ENCODE measurements around the gene SLC44A2. TPM values are rescaled to one million over a fixed set of nuclear protein-coding genes. Genes with fewer than 3 reads are reported as not detected.
A peak's percentile ranks its signal among the peaks of the same experiment; 100 is the strongest.
"Not testable (repeated sequence)": the region's sequence is repeated elsewhere in the genome, so short reads cannot be mapped to it uniquely, and the experiment has no call there.

Gene SLC44A2
- polyA plus RNA-seq, 12 donors = 112 to 710 (median 142) TPM

DNA sequence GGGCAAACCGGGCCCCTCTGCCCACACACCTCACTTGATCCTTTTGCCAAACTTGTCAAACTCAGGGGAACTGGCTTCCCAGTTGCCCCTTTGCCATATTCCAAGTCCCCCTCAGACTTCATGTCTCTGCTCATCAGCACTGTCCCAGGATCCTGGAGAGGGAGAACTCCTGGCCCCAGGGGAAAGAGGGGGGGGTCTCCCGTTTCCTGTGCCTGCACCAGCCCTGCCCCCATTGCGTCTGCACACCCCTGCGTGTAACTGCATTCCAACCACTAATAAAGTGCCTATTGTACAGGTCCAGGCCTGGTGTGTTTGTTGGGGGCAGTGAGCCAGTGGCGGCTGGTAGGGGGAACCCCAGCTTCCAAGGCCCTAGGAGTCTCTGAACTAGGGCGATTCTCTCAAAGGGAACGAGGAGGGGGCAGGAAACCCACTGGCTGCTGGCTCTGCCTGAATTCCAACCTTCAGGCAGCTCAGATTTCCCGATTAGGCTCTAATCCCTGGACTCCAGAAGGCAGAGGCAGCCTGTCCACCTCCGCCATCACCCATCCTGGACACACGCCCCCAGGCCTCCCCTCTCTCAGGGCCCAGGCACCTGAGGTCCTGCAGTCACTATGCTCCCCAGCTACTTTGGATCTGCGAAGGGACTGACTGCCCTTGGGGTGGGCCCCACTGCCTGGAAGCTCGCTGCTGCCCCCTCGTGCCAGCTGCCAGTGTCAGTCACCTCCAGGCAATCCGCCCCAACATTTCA, 19.1 kb downstream of the SLC44A2 start:
- peak; percentile 85 for DNase-seq

DNA sequence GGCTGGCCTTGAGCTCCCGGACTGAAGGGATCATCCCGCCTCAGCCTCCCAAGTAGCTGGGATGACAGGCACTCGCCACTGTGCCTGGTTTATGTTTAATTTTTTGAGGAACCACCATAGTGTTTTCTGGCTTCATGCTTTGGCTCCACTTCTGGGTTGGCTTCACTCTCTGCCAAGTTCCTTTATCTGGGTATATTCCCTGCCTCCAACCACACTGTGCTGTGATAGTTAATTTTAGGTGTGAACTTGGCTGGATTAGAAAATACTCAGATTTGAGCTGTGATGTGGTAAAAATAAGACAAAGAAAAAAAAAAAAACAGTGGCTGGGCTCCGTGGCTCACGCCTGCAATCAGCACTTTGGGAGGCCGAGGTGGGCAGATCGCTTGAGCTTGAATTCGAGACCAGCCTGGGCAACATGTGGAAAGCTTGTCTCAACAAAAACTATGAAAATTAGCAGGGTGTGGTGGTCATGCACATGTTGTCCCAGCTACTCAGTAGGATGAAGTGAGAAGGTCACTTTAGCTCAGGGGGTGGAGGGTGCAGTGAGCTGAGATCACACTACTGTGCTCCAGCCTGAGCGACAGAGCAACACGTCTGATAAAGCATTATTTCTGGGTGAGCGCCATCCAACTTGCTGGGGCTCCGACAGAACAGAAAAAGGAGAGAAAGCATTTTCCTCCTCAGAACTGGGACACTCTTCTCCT, 21.3 kb downstream of the SLC44A2 start:
- no peak for DNase-seq

DNA sequence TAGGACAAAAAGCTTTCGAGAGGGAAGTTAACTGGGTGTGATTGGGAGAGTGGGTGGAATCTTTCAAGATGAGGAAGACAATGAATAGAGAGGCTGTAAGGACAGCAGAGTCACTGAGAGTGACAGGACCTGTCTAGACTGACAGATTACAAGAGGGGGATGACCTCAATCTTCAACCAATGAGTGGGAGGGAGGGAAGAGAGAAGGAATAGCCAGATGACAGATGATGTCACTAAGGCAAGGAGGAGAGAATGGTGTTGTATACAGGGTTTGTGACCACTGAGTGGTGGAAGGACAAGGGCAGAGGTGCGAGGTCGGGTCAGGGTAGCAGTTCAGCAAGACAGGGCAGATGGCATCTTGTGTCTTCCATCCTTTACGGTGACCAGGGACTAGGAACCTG, 23.0 kb downstream of the SLC44A2 start:
- no peak for DNase-seq

DNA sequence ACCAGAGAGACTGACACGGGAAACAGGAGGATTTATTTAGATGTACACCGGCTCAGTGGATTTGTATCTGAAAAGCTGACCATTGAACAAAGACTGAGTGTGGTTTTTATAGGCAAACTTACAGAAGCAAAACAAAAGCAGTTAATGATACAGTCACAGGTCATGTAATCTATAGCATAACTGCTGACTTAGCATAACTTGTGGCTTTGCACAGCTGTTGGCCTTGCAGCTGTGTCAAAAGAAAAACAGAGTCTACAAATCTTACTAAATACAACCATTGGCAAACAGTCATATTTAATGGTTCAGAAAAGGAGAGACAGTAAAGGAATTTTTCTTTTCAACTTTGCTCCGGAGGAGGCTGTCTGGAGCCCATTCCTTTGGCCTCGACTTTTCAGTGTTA, 26.5 kb downstream of the SLC44A2 start:
- DNase-seq = no peak

DNA sequence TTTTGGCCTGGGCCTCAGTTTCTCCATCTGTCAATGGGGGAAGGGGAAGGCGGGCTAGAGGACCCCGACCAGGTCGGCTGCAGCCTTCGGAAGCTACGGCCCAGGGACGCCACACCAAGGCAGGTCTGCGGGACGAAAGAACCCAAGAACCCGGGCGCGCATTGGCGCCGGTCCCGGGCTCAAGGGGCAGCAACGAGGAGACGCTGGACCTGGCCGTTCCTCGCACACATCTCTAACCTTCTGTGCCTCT, 28.1 kb downstream of the SLC44A2 start:
- no peak for DNase-seq

DNA sequence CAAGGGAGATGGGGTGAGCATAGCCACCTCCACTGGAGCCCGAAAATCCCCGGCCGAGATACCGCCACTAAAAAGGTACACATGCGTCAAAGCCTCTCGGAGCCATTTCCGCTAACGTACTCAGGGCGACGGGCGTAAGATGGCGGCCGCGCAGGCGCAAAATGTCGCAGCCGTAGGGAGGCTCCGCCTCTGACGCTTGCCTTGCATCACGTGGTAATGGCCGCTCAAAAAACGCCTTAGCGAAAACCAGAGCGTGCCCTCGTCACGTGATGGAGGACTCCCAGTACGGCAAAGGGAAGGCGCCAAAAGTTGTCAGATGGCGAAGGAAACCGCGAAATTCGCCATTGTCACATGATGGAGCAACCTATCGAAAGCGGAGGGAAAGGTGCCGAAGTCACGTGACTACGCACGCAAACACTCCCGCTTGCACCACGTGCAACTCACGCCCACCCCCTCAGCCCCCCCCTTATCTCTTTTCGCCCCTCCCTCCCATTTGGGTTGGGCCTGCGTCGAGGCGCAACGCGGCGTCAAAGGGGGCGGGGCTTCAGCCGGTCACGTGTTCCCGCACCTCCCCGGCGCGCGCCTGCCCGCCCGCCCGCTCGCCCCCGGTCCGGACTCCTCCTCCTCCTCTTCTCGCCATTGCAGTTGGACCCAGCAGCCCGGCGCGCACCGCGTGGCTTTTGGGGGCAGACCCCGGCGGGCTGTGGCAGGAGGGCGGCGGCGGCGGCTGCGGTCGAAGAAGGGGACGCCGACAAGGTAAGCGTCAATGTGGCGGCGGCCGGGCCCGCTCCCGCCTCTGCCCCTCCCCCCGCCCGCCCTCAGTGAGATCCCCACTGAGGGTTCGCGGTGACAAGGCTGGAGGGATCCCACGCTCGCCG, 28.6 kb downstream of the SLC44A2 start, which contains the start of gene ILF3:
TSS of gene ILF3 (plus strand) at position 615 of the 878 bp plus-strand sequence. CDS start 16,260 bp downstream, outside the sequence.
- peak; percentile 100 for DNase-seq

DNA sequence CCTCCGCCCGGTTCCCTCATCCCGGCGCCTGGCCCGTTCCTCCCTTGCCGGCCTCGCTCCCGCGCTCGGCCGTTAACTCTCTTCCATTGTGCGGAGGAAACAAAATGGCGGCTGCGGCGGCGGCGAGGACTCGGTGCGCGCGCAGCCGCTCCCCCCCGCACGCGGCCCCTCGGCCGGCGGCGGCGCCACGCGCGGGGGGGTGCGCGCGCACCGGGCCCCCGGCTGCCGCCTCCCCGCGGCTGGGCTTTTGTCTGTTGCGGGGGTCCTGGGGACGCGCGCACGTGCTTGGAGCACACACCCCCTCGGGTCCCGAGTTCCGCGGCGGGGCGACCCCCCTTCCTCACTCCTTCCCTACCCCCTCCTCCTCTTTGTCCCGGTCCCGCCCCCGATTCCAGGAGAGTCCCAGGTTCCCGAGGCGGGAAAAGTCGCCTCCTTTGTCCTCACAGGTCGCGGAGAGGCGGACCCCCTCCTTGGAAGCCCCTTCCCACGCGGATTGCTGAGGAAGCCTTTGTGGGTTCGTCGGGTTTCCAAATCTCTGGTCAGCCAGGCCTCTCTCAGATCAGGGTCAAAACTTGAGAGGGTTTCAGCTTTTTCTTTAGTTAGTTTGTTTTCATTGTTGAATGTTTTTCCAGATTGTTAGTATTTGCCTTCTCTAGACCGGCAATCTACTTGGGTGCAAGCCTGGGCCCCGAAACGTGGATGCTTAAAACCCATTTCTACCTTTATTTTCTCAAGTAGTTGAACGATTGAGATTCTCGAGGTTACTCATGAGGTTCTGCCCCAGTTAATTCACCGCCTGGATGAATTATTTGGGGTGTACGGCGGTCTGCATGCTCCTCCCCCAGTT, 29.5 kb downstream of the SLC44A2 start:
- peak; percentile 54 for DNase-seq

DNA sequence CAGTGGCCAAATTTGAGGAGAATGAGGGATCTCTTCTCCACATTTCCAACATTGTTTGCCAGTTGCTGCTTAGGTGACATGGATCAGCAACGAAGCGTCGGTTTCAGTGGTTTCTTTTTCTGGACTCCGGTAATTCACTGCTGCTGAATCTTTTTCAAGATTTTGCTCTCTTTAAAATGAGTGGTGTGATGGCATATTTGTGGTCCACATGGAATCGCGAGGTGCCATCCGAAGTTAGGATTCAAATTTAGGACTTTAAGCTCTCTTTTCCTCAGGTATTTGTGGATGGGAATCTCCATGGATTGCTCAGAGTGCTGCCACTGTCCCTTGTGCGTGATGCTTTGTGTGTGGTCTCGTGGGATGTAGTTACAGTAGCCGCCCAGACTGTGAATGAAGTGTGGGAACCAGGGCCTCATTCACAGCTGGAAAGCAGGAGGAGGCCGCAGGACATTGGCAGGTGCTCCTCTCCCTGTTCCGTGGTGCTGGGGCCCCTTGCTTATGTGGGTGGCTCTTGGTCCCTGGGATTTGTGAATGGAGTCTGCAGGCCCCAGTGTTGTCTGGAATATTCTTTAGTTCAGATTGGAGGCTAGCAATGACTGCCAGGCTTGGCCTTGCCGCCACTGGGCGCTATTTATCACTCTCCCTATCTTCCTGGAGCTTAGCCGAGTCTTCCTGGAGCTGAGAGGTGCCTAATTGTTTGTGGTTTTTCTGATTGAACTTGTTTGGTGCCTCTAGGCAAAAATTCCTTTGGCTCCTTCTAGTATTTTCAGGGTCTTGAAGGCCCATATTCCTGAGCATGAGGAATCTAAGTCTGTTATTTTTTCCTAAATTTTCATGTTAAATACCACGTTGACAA, 30.3 kb downstream of the SLC44A2 start:
- DNase-seq = no peak

DNA sequence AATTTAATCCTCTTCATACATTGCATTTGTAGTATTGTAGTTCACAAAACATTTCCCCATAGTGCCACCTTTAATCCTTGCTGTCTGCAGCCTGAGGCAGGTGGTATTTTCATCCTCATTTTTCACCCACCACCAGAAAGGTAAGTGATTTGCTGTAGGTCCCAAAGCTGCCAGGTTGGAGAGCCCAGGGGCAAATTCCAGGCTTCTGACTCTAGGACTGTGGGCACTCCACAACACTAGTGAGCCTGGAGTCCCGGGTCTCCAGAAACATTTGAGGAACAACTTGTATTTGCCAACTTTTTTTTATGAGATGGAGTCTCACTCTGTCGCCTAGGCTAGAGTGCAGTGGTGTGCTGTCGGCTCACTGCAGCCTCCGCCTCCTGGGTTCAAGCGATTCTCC, 35.0 kb downstream of the SLC44A2 start:
- no peak for DNase-seq

DNA sequence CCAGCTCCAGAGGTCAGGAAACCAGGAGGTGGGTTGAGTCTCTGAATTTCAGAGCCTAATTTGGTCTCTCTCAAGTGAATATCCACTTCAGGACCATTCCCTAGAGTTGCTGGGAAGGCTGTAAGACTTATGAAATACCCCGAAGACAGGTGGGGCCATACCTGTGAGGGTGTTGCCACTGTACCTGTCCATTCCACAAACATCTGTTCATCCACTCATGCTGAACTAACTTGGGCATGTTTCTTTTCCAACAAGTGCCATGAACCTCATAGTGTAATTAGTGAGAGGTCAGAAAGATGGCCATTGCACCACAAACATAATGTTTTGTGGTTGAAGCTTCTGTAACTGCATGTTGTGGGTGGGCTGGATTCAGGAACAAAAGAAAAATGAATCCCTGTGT, 36.6 kb downstream of the SLC44A2 start:
- DNase-seq = no peak

DNA sequence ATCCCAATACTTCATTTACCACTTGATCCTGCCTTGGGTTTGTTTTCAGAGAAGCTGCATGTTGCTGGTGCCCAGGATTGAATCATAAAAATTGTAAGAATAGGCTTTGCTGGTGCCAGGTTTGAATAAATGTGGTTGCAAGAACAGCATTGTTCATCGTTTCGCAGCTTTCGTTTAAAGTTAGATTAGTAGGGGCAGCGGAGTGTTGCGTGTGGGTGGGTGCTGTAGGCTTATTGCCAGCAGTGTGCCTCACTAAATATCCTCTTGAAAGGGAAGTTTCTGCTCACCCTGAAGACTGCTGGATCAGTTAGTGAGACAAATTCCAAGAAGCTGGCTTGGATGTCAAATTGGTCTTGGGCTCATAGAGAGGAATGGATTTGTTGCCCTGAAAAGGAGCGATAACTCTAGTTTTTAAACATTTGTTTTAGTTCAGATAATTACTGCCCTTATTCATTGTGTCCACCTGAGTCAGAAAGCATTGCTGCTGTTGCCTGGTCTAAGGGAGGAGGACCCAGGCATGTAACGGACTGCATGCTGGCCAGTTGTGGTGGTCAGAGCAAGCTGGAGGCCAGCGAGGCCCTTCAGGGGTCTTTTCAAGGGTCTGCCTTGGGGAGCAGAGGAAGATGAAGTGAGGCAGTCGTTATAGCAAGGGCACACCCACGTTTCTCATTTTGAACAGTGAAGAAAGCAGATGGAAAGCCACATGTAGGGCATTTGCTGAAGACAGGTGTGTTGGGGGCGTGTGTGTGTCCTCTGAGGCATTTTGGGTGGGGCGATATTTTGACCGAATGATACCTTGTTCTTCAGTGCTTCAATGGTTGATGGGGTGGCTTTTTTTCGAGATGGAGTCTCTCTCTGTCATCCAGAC, 37.3 kb downstream of the SLC44A2 start:
- DNase-seq = no peak

DNA sequence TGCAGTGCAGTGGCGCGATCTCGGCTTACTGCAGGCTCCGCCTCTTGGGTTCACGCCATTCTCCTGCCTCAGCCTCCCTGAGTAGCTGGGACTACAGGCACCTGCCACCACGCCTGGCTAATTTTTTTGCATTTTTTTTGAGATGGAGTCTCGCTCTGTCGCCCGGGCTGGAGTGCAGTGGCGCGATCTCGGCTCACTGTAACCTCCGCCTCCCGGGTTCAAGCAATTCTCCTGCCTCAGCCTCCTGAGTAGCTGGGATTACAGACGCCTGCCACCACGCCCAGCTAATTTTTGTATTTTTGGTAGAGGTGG, 37.9 kb downstream of the SLC44A2 start:
- DNase-seq = not testable (repeated sequence)

DNA sequence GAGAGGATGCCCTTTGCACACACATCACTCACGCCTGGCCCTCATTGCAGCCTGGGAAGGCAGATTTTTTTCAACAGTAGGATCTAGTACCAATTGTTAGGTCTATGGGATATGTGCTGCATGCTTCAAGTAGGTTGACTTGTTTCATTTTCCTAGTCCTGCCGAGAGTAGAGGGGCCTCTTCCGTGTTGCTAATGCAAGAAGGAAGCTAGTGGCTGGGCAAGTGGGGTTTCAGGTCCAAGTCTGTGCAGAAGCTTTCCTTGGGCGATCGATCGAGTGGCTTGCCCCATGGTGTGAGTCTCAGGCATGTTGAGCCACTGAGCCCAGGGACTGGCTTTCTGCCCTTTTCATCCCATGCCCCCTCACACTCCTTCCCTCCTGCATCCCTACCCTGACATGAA, 42.5 kb downstream of the SLC44A2 start:
- DNase-seq = no peak

DNA sequence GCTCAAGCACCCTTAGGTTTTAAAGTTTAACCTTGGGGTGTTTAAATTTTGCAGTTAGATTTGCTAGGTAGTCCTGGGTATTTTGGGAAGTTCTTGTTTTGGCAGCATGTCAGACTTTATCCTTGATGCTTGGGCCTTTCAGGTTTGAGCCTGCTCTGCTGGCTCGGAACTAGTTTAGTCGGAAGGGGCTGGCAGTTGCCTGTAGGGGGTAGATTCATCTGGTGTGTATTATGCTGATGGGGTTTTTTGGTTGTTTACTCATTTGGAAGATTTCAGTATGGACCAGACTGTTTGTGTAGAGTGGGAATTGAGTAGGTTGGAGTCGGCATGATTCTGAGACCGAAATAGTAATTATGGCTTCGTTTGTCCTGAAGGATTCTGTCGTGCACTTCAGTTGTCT, 43.9 kb downstream of the SLC44A2 start:
- no peak for DNase-seq

DNA sequence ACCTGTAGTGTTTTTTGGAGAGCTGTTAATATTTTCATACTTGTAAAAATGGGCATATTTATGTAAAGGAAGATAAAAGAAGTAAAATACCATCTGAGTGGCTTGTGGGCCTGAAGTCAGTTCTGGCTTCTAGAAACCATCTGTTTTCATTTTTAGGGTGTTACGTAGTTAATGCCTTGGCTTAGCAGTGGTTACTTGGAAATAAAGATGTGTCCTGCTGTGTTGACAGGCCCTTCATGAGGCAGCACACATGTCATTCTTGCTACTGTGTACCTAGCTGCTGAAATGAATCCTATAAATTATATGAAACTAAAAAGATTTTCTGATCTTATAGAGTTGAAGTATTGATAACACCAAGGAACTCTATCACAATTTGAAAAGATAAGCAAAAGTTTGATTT, 44.8 kb downstream of the SLC44A2 start:
- peak; percentile 27 for DNase-seq

DNA sequence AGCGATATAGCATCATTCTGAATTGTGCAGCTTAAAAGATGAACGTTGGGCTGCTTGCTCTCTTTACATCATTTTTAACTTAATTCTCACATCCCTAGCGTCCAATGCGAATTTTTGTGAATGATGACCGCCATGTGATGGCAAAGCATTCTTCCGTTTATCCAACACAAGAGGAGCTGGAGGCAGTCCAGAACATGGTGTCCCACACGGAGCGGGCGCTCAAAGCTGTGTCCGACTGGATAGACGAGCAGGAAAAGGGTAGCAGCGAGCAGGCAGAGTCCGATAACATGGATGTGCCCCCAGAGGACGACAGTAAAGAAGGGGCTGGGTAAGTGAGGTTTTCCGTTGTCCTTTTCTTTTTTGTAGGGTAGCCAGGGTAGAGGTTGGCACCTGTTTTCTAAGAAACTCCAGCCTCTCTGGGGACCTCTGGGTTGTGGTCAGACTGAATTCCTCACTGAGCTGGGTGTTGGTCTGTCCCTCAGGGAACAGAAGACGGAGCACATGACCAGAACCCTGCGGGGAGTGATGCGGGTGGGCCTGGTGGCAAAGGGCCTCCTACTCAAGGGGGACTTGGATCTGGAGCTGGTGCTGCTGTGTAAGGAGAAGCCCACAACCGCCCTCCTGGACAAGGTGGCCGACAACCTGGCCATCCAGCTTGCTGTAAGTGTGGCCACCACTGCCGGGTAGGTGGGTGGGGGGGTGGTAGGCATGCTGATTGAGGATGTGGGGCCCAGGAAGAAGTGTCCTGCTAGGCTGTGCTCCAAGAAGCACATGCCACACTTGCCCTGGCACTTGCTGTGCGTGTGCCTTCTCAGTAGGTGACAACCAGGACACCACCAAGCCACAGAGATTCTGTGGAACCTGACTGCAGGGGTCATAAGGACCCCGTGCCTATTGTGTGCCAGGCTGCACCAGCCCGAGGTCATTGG, 45.8 kb downstream of the SLC44A2 start:
- no peak for DNase-seq

DNA sequence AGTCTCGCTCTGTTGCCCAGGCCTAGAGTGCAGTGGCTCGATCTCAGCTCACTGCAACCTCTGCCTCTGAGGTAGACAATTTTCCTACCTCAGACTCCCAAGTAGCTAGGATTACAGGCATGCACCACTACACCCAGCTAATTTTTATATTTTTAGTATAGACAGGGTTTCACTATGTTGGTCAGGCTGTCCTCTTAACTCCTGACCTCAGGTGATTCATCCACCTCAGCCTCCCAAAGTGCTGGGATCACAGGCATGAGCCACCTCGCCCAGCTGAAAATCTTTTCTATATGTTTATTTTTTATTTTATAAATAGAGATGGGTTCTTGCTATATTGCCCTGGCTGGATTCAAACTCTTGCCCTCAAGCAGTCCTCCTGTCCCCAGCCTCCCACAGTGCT, 46.6 kb downstream of the SLC44A2 start:
- DNase-seq = not testable (repeated sequence)

DNA sequence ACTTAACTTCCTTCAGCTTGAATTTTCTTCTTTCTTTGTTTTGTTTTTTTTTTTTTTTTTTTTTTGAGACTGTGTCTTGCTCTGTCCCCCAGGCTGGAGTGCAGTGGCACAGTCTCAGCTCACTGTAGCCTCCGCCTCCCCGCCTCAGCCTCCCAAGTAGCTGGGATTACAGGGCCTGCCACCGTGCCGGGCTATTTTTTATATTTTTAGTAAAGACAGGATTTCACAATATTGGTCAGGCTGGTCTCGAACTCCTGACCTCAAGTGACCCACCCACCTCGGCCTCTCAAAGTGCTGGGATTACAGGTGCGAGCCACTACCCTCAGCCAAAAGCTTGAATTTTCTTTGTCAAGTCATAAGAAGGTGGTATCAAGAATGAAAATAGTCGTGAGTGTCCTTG, 49.9 kb downstream of the SLC44A2 start:
- not testable (repeated sequence) for DNase-seq

DNA sequence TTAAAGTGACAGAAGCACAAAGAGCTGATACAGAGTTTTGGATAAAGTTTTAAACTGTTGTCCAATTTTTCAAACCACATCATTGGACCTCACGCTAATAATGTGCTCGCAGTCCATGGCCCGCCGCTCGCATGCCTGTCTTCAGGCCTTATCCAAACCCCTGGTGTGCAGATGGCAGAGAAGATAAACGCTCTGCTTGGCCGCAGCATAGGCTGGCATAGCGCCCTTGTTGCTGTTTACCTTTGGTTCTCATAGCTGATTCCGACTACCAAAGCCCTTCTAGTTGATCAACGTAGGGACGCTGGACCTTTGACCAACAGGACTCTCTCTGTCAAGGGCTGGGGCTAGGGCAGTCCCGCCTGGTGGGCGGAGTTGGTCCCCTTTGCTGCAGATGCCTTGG, 52.4 kb downstream of the SLC44A2 start:
- no peak for DNase-seq
